Activated CD8-positive, alpha-beta memory T cell treated with anti-CD3 and anti-CD28 coated beads, Interleukin-2, amount 50 U/mL, for 24 hours (primary cell): ENCODE measurements around the gene TCTN3.
"Not testable (repeated sequence)": the region's sequence is repeated elsewhere in the genome, so short reads cannot be mapped to it uniquely, and the experiment has no call there.

Source experiments
- DNase-seq: peaks from one replicate; pipeline ENCODE4 v3.0.0-alpha.2; 2020; ENCODE audit errors: extremely low read depth

TCTN3 gene

GRCh38 chr10:95688648-95689047, 5.1 kb downstream of the TCTN3 start:
- no peak for DNase-seq

GRCh38 chr10:95683966-95684365, 9.8 kb downstream of the TCTN3 start:
- no peak for DNase-seq

- no peak for DNase-seq
These were observed 18.2 kb downstream of the TCTN3 start for GRCh38 chr10:95675403-95676116.

GRCh38 chr10:95674643-95675042, 19.1 kb downstream of the TCTN3 start:
- no peak for DNase-seq

GRCh38 chr10:95672641-95673040, 21.1 kb downstream of the TCTN3 start:
- DNase-seq, result not testable (repeated sequence)

GRCh38 chr10:95664543-95664942, 29.2 kb downstream of the TCTN3 start:
- no peak for DNase-seq

- DNase-seq, result no peak
These were observed 30.2 kb downstream of the TCTN3 start for GRCh38 chr10:95663496-95663895.

GRCh38 chr10:95661818-95662217, 31.9 kb downstream of the TCTN3 start:
- DNase-seq, result no peak

GRCh38 chr10:95660283-95660682, 33.4 kb downstream of the TCTN3 start:
- DNase-seq, result no peak

- DNase-seq, result no peak
These were observed 36.5 kb downstream of the TCTN3 start for GRCh38 chr10:95657250-95657649.

GRCh38 chr10:95656291-95657164, 37.2 kb downstream of the TCTN3 start, which contains the start of gene ALDH18A1:
Gene ALDH18A1 (minus strand): TSS chr10:95656711. CDS start chr10:95653377, 3,334 bp downstream.
- peak; percentile 83 for DNase-seq

GRCh38 chr10:95655571-95656290, 38.0 kb downstream of the TCTN3 start:
- no peak for DNase-seq

GRCh38 chr10:95653895-95654294, 39.8 kb downstream of the TCTN3 start:
- DNase-seq, result no peak

- DNase-seq, result no peak
These were observed 42.2 kb downstream of the TCTN3 start for GRCh38 chr10:95651346-95652060.

- DNase-seq, result no peak
These were observed 43.5 kb downstream of the TCTN3 start for GRCh38 chr10:95650232-95650631.

- no peak for DNase-seq
These were observed 45.6 kb downstream of the TCTN3 start for GRCh38 chr10:95648138-95648537.

- DNase-seq, result no peak
These were observed 47.6 kb downstream of the TCTN3 start for GRCh38 chr10:95646160-95646559.

GRCh38 chr10:95644901-95645300, 48.8 kb downstream of the TCTN3 start:
- no peak for DNase-seq

- no peak for DNase-seq
These were observed 52.8 kb downstream of the TCTN3 start for GRCh38 chr10:95640891-95641315.

GRCh38 chr10:95637911-95638310, 55.8 kb downstream of the TCTN3 start:
- no peak for DNase-seq

GRCh38 chr10:95637140-95637539, 56.6 kb downstream of the TCTN3 start:
- no peak for DNase-seq

GRCh38 chr10:95635319-95635733, 58.4 kb downstream of the TCTN3 start:
- DNase-seq, result no peak
